22Rv1 (cell line): ENCODE results near the gene DOCK11.

Source experiments
- H3K27ac ChIP-seq: fragments of 450-650 bp; 2 replicates; pipeline ENCODE4 v1.5.1; 2017
- ZFX ChIP-seq: fragments of 450-650 bp; IDR thresholded peaks from 2 replicates; pipeline ENCODE4 v1.6.1; 2017; ENCODE audit warnings: antibody characterized with exemption, borderline replicate concordance
- TF ChIP-seq, protein P1 (sequence below): fragments of 450-650 bp; IDR thresholded peaks from 2 replicates; pipeline ENCODE4 v1.5.1; 2017; ENCODE audit warnings: mild to moderate bottlenecking

Gene DOCK11

DNA sequence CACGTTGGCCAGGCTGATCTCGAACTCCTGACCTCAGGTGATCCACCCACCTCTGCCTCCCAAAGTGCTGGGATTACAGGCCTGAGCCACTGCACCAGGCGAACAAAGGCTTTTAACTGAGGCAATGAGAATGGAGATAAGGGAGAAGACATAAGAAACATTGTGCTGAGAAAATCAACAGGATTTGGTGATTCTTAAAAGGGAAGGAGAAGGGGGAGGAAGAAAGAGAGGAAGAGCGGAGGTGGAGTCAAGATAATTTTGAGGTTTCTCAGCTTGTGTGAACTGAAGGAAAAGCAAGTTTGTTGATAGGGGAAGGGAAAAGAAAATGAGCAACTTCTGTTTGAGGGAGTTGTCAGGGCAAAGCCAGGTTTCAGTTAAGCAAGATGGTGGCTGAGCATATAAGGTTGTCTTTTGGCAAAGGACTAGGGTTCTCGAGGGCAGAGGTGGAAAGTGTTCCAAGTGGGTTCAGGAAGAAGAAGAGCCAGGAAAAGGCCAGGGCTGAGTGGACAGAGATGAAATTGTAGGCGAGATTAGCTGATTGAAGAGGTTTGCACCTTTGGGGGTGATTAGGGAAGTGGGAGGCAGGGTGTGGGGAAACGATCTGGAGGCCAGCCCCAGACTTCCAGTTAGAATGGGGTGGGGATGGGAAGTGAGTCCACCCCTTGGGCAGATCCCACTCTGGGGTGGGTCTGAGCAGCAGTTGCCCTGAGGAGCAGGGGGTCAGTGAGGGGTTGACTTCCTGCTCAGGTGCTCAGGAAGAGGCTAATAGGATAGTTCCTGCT lies 7.8 kb downstream of the DOCK11 start:
- H3K27ac ChIP-seq: no peak overlapping the region
- no peak for TF ChIP-seq ZFX
- TF ChIP-seq, protein P1, sequence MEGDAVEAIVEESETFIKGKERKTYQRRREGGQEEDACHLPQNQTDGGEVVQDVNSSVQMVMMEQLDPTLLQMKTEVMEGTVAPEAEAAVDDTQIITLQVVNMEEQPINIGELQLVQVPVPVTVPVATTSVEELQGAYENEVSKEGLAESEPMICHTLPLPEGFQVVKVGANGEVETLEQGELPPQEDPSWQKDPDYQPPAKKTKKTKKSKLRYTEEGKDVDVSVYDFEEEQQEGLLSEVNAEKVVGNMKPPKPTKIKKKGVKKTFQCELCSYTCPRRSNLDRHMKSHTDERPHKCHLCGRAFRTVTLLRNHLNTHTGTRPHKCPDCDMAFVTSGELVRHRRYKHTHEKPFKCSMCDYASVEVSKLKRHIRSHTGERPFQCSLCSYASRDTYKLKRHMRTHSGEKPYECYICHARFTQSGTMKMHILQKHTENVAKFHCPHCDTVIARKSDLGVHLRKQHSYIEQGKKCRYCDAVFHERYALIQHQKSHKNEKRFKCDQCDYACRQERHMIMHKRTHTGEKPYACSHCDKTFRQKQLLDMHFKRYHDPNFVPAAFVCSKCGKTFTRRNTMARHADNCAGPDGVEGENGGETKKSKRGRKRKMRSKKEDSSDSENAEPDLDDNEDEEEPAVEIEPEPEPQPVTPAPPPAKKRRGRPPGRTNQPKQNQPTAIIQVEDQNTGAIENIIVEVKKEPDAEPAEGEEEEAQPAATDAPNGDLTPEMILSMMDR: no peak

DNA sequence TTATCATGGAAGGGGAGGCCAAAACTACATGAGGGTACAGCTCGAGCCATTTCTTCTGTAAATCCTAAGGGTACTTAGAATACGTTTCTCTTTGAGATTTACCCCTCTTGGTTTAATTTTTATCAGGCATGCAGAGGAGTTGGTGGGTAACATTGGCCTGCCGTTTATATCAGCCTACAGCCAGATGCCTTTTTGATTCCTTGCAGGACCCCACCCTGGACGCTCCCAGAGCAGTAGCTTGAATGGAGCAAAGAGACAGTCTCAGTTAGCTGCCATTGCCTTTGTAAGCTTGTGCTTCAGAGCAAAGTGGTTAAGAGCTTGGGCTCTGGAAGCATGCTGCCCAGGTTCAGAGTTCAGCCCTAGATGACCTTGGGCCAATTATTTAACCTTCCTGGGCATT lies 9.0 kb downstream of the DOCK11 start:
- no peak overlapping the region for H3K27ac ChIP-seq
- TF ChIP-seq, protein P1: no peak
- no peak for TF ChIP-seq ZFX

DNA sequence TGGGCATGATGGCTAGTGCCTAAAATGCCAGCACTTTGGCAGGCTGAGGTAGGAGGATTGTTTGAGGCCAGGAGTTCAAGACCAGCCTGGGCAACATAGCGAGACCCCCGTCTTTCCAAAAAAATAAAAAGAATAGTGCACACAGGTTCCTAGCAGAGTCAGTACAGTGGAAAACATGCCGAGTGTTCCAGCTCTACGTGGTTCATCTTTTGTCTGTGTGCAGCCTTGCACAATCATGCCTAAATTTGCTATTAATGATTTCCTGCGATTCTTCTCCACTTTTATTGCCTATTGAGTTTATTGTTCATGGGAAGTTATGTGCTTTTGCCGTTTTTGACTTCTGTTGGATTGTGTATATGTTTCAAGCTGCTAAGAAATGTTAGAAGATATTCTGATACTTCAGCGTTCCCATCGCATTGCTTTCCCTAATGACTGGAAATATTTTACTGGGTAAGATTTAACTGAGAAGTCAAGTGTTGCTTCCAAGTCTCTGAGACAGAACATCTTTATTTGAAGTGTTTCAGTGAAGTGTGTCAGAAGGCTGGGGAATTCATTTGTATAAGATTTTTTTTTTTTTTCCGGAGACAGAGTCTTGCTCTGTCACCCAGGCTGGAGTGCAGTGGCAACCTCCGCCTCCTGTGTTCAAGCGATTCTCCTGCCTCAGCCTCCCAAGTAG lies 11.3 kb downstream of the DOCK11 start:
- no peak for TF ChIP-seq ZFX
- TF ChIP-seq, protein P1: no peak
- H3K27ac ChIP-seq: no peak overlapping the region

- no peak overlapping the region for H3K27ac ChIP-seq
- TF ChIP-seq, protein P1: no peak
- no peak for TF ChIP-seq ZFX
Observed at GRCh38 chrX:118507766-118508165, 12.2 kb downstream of the DOCK11 start.

DNA sequence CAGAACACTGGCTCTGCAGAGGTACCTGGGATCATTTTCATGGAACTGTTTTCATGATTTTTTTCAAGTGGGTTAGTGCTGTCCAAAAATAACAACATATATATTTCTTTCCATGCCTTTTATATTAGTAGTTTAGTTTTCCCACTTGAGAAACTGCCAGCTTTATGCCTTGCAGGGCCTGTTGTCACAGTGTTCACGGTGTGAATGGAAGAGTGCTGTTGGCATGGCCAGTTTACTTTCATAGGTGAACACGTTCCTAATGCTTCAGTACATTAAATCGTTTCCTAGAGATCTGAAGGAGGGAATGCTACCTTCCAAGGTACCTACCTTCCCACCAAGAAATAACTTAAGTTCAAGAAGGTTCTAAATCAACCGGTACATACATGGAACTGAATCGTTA lies 12.6 kb downstream of the DOCK11 start:
- H3K27ac ChIP-seq: no peak overlapping the region
- TF ChIP-seq, protein P1: no peak
- TF ChIP-seq ZFX: no peak

- H3K27ac ChIP-seq: no peak overlapping the region
- TF ChIP-seq ZFX: no peak
- TF ChIP-seq, protein P1: no peak
Observed at GRCh38 chrX:118508635-118509034, 13.0 kb downstream of the DOCK11 start.

DNA sequence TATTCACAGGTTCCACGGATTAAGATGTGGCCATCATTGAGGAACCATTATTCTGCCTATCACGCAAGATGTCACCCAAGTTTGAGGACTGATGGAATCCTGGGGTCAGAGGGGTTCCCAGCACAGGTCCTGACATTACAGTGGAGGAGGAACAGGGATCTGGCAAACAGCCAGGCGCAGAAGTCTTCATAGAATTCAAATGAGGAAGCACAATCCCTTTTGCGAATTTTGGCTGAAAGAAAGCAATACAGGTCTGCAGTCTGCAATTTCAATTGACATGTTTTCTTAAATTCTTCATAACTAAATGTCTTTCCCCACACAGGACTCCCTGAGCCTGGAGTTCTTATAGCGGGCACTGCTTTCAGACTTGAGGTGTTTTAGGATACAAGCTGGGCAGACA lies 14.5 kb downstream of the DOCK11 start:
- H3K27ac ChIP-seq: no peak overlapping the region
- no peak for TF ChIP-seq ZFX
- TF ChIP-seq, protein P1: no peak
